Measurements from ENCODE around the gene SDC3. TPM values are rescaled to one million over a fixed set of nuclear protein-coding genes. Genes with fewer than 3 reads are reported as not detected.
A peak's percentile ranks its signal among the peaks of the same experiment; 100 is the strongest.

Gene SDC3
- total RNA-seq, 1 experiment from 2014 or later: 32.3 TPM

DNA sequence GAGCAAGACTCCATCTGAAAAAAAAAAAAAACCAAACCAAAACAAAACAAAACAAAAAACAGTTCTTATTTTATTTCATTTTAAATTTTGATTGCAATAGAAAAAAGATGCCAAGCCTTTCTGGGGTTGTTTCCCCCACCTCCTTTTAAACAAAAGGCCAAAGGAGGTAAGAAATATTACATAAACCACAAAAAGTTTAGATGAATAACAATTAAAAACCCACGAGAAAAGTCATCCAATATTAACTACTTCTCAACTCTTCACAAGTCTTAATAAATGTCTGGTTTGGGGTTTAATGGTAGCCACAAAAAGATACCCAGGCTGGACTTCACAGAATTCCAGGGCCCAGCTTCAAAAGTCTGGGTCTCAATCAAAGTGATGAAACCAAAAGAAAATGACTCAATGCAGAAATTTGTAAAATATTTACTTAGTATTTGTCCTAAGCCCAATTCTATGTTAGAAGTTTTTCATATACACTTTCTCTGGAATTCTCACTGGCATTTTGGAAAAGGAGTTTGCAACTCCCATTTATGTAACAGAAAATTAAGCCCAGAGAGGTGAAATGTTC is 47.0 kb upstream of the SDC3 start:
- Mint-ChIP-seq H3K4me3 (no peak overlapping the region), H3K4me1 (no peaks in the 10 kb centered on the region), H3K36me3 (peaks cover 82% of the 10 kb centered on the region), H3K27me3 (ENCODE audit: low read depth) (no peaks in the 10 kb centered on the region), H3K27ac (no peak overlapping the region), H3K9me3 (no peaks in the 10 kb centered on the region)
- ChIA-PET CTCF (no interaction called here), POLR2A (no interaction called here)
- ATAC-seq (no peak), DNase-seq (ENCODE audit: low spot score) (no peak)
- TF ChIP-seq ETV6 (CRISPR knock-in tag; IDR thresholded peaks at IDR 0.05) (no peak), JUN (CRISPR knock-in tag; IDR thresholded peaks at IDR 0.05) (no peak), ZNF423 (CRISPR knock-in tag; IDR thresholded peaks at IDR 0.05) (no peak), ZNF317 (CRISPR knock-in tag; IDR thresholded peaks at IDR 0.05; ENCODE audit: borderline replicate concordance, low read depth) (no peak), GTF2I (CRISPR knock-in tag; conservative IDR thresholded peaks at IDR 0.05) (no peak), FOXP1 (CRISPR knock-in tag; IDR thresholded peaks at IDR 0.05; ENCODE audit: borderline replicate concordance) (no peak), TEAD1 (CRISPR knock-in tag; IDR thresholded peaks at IDR 0.05) (no peak), NR1H2 (CRISPR knock-in tag; IDR thresholded peaks at IDR 0.05) (no peak)
- TF ChIP-seq, protein P1, sequence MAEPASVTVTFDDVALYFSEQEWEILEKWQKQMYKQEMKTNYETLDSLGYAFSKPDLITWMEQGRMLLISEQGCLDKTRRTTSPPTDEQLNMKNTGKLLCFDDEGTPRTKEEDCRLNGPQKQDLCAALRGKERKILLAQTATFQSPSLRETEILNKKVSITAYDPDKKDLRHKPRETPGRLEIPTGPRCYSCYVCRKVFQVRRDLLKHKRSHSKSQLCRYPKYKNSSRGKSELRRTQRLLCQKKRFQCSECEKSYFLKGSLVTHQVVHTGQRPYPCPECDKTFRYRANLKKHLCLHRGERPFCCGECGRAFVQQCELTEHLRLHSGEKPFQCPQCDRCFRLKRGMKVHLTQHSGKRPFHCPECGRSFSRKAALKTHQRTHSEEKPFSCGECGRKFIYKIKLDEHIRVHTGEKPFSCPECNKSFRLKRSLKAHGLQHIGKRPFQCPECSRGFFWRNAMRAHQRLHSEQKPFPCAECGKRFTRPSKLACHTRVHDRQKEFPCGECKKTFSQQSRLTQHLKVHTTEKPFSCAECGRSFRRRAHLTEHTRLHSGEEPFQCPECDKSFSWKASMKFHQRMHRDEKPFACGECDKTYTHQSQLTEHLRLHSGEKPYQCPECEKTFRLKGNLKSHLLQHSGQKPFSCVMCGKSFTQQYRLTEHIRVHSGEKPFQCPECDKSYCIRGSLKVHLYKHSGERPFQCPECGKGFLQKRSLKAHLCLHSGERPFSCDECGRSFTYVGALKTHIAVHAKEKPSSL (CRISPR knock-in tag; conservative IDR thresholded peaks at IDR 0.05): no peak
- TF ChIP-seq, protein P2, sequence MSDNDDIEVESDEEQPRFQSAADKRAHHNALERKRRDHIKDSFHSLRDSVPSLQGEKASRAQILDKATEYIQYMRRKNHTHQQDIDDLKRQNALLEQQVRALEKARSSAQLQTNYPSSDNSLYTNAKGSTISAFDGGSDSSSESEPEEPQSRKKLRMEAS (CRISPR knock-in tag; IDR thresholded peaks at IDR 0.05): no peak
- TF ChIP-seq, protein P3, sequence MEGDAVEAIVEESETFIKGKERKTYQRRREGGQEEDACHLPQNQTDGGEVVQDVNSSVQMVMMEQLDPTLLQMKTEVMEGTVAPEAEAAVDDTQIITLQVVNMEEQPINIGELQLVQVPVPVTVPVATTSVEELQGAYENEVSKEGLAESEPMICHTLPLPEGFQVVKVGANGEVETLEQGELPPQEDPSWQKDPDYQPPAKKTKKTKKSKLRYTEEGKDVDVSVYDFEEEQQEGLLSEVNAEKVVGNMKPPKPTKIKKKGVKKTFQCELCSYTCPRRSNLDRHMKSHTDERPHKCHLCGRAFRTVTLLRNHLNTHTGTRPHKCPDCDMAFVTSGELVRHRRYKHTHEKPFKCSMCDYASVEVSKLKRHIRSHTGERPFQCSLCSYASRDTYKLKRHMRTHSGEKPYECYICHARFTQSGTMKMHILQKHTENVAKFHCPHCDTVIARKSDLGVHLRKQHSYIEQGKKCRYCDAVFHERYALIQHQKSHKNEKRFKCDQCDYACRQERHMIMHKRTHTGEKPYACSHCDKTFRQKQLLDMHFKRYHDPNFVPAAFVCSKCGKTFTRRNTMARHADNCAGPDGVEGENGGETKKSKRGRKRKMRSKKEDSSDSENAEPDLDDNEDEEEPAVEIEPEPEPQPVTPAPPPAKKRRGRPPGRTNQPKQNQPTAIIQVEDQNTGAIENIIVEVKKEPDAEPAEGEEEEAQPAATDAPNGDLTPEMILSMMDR (IDR thresholded peaks at IDR 0.05): no peak

DNA sequence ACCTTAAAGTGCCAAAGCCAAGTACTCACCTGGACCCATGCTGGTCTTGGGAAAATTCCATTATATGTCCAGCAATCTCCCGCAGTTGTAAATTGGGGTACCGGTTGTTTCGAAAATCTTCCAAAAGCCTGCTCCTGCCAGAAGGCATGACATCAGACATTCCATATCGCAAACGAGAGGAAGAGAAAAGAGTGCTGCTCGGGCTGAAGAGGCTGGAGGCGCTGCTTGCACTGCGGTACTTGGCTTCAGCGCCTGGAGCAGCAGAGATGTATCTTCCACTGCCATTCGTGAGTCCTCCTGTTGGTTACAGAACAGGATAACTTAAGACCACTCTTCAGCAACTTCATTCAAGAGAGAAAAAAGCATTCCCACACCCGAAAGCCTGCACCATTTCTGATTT is 45.1 kb upstream of the SDC3 start:
- Mint-ChIP-seq H3K4me3 (no peak overlapping the region), H3K4me1 (no peaks in the 10 kb centered on the region), H3K27me3 (ENCODE audit: low read depth) (no peaks in the 10 kb centered on the region), H3K36me3 (peaks cover 80% of the 10 kb centered on the region), H3K9me3 (no peaks in the 10 kb centered on the region), H3K27ac (peak overlapping the region; percentile 66; the same call in 1 of the 2 replicates)
- no peak for ATAC-seq
- POLR2A ChIA-PET: no interaction called here
- no peak for TF ChIP-seq ZNF121 (CRISPR knock-in tag; IDR thresholded peaks at IDR 0.05)
- CTCF ChIA-PET: no interaction called here
- DNase-seq (ENCODE audit: low spot score): no peak

DNA sequence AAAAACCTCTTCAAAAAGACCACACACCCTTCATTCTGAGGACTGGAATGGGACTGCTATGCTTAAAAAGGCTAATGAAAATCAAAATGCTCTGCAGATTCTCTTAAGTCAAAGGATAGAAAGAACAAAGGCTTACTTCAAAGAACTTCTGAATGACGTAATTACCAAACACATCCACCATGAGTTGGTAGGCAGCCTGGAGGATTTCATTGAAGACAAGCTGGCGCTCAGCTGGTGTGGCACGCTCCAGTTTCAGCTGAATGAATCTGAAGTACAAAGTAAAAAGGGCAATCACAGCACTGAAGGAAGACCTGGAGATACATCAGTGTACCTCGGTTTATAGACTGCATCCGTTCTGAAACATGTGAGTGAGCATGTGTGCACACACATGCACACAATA is 43.5 kb upstream of the SDC3 start:
- no peak overlapping the region; the same call in 1 of the 2 replicates for H3K27ac Mint-ChIP-seq
- CTCF ChIA-PET: no interaction called here
- TF ChIP-seq KAT7 (CRISPR knock-in tag; IDR thresholded peaks at IDR 0.05; ENCODE audit: borderline replicate concordance) (no peak), NFYB (CRISPR knock-in tag; conservative IDR thresholded peaks at IDR 0.05; ENCODE audit: low read depth) (no peak), RELA (CRISPR knock-in tag; IDR thresholded peaks at IDR 0.05; ENCODE audit: borderline replicate concordance) (no peak)
- TF ChIP-seq, protein P4, sequence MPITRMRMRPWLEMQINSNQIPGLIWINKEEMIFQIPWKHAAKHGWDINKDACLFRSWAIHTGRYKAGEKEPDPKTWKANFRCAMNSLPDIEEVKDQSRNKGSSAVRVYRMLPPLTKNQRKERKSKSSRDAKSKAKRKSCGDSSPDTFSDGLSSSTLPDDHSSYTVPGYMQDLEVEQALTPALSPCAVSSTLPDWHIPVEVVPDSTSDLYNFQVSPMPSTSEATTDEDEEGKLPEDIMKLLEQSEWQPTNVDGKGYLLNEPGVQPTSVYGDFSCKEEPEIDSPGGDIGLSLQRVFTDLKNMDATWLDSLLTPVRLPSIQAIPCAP (CRISPR knock-in tag; IDR thresholded peaks at IDR 0.05): no peak
- TF ChIP-seq, protein P3 (IDR thresholded peaks at IDR 0.05): no peak
- H3K36me3 Mint-ChIP-seq: peaks cover 85% of the 10 kb centered on the region
- no peaks in the 10 kb centered on the region for H3K27me3 Mint-ChIP-seq (ENCODE audit: low read depth)
- H3K4me1 Mint-ChIP-seq: no peaks in the 10 kb centered on the region
- no peak for ATAC-seq
- DNase-seq (ENCODE audit: low spot score): no peak
- POLR2A ChIA-PET: no interaction called here
- H3K9me3 Mint-ChIP-seq: no peaks in the 10 kb centered on the region
- H3K4me3 Mint-ChIP-seq: no peak overlapping the region

Data from WTC11 (cell line).